ENCODE results near the gene METTL5. TPM values are rescaled to one million over a fixed set of nuclear protein-coding genes. Genes with fewer than 3 reads are reported as not detected.
"Not testable (repeated sequence)": the region's sequence is repeated elsewhere in the genome, so short reads cannot be mapped to it uniquely, and the experiment has no call there.

The METTL5 gene
- total RNA-seq, 4 donors from 2014 or later, result 22.9 to 56.3 (median 44.7) TPM

DNA sequence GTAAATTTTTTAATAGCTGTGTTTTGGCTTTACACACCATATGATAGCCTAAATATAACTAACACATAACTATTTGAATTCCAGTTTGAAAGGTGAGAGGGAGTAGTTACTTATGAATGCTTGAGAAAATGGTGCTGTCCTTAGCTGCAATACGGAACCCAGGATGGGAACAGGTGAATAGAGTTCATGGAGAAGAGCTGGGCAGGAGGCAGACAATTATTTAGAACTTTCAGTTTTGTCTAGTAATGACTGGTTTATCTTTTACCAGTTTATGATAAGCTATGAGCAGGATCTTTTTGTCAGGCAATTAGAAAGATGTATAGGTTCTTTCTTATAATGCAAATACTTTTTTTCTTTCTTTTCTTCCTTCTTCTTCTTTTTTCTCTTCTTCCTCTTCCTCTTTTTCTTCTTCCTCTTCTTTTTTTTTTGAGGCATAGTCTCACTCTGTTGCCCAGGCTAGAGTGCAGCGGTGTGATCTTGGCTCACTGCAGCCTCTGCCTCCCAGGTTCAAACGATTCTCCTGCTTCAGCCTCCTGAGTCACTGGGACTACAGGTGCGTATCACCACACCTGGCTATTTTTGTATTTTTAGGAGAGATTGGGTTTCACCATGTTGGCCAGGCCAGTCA is 28.4 kb upstream of the METTL5 start:
- WGBS, 2 donors, result 85 to 88% methylated on average over 4 of the region's 4 CpGs
- TF ChIP-seq, protein P1, sequence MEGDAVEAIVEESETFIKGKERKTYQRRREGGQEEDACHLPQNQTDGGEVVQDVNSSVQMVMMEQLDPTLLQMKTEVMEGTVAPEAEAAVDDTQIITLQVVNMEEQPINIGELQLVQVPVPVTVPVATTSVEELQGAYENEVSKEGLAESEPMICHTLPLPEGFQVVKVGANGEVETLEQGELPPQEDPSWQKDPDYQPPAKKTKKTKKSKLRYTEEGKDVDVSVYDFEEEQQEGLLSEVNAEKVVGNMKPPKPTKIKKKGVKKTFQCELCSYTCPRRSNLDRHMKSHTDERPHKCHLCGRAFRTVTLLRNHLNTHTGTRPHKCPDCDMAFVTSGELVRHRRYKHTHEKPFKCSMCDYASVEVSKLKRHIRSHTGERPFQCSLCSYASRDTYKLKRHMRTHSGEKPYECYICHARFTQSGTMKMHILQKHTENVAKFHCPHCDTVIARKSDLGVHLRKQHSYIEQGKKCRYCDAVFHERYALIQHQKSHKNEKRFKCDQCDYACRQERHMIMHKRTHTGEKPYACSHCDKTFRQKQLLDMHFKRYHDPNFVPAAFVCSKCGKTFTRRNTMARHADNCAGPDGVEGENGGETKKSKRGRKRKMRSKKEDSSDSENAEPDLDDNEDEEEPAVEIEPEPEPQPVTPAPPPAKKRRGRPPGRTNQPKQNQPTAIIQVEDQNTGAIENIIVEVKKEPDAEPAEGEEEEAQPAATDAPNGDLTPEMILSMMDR (IDR thresholded peaks at IDR 0.05), result no peak
- no peak for TF ChIP-seq POLR2A (IDR thresholded peaks at IDR 0.05)

DNA sequence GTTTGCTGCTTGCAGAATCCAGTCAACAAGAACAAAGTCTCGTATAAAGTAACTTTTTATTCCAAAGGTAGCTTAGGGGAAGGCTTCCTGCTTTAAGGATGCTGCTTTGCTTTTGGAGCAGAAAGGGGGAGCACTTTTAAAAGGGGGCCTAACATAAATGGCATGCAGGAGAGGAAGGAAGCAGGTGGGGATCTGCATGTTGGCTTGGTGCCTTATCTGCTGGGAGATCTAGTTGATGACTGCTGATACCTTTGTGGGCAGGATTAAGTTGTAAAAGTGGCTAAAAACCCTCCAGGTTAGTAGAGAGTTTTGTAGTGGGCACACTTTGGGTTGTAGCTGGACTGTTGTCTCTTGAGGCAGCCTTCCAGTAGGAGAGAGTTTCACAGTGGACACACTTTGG is 25.0 kb upstream of the METTL5 start:
- Histone ChIP-seq H3K4me3 (no peak overlapping the region), H3K4me1 (peaks cover 0 to 8% (median 0%) of the 10 kb centered on the region in 3 donors), H3K36me3 (no peaks in the 10 kb centered on the region), H3K27ac (no peak overlapping the region), H3K9me3 (no peaks in the 10 kb centered on the region), H3K27me3 (no peaks in the 10 kb centered on the region)
- DNase-seq, result no peak
- TF ChIP-seq, protein P1 (IDR thresholded peaks at IDR 0.05), result no peak
- TF ChIP-seq POLR2A (IDR thresholded peaks at IDR 0.05), result no peak
- intact Hi-C loops (cut with DNase I), result no loop called here
- 90 to 100% methylated on average over 1 of the region's 1 CpG for WGBS, 2 donors

More for the DNA sequence above, 28.4 kb upstream of the METTL5 start:
- H3K4me1 ChIP-seq, result peaks cover 0 to 4% (median 0%) of the 10 kb centered on the region in 3 donors
- no peaks in the 10 kb centered on the region for H3K9me3 ChIP-seq
- no peak overlapping the region for H3K4me3 ChIP-seq
- no peak overlapping the region for H3K27ac ChIP-seq
- DNase-seq, result no peak
- intact Hi-C loops (cut with DNase I), result no loop called here
- H3K27me3 ChIP-seq, result no peaks in the 10 kb centered on the region
- H3K36me3 ChIP-seq, result peaks cover 0 to 6% (median 0%) of the 10 kb centered on the region in 3 donors

DNA sequence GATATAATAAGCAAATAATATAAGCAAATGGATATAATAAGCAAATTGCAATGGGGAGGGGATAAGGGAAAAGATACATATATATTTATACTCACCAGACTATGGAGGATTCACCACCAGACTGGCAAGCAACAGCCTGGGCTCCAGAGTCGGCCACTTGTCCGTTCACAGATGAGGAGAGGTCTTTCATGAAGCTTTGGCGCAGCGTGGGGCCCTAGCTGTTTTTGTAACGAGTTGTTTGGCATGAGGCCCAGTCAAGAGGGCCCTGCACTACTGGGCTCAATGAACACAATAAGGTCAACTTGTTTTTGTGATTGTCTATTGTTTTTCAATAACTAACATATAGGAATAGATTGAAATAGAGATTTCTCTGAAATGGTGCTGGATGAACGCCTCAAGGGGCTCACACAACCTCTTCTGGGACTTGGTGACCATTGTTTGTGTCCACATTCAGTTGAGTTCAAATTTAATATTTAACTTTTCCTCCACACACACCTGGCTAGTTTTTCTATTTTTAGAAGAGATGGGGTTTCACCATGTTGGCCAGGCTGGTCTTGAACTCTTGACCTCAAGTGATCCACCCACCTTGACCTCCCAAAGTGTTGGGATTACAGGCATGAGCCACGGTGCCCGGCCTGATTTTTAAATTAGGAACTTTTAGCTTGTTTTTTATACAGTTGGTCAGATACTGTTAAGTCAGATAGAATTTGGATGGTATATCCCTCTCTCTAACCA is 24.4 kb upstream of the METTL5 start:
- intact Hi-C loops (cut with DNase I); H3K9me3 ChIP-seq; DNase-seq; H3K36me3 ChIP-seq; H3K27ac ChIP-seq; H3K4me3 ChIP-seq; H3K27me3 ChIP-seq; H3K4me1 ChIP-seq: not testable (repeated sequence)
- WGBS, 2 donors, result 79 to 85% methylated on average over 8 of the region's 8 CpGs

DNA sequence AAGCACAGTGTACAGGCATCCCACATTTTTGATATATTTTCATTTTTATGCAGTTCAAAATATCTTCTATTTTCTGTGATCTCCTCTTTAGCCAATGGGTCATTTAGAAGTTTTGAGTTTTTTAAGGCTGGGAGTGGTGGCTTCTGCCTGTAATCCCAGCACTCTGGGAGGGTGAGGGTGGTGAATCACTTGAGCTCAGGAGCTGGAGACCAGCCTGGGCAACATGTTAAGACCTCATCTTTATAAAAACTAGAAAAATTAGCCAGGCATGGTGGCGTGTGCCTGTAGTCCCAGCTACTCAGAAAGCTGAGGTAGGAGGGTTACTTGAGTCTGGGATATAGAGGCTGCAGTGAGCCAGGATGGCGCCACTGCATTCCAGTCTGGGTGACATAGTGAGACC is 20.3 kb upstream of the METTL5 start:
- Histone ChIP-seq H3K4me1 (peaks cover 0 to 18% (median 0%) of the 10 kb centered on the region in 3 donors), H3K9me3 (no peaks in the 10 kb centered on the region), H3K36me3 (peaks cover 0 to 18% (median 0%) of the 10 kb centered on the region in 3 donors), H3K27ac (no peak overlapping the region), H3K27me3 (no peaks in the 10 kb centered on the region), H3K4me3 (no peak overlapping the region)
- TF ChIP-seq, protein P1 (IDR thresholded peaks at IDR 0.05), result no peak
- no peak for TF ChIP-seq POLR2A (IDR thresholded peaks at IDR 0.05)
- intact Hi-C loops (cut with DNase I), result no loop called here
- DNase-seq, result no peak
- 81 to 100% methylated on average over 1 to 2 of the region's 2 CpGs for WGBS, 2 donors

DNA sequence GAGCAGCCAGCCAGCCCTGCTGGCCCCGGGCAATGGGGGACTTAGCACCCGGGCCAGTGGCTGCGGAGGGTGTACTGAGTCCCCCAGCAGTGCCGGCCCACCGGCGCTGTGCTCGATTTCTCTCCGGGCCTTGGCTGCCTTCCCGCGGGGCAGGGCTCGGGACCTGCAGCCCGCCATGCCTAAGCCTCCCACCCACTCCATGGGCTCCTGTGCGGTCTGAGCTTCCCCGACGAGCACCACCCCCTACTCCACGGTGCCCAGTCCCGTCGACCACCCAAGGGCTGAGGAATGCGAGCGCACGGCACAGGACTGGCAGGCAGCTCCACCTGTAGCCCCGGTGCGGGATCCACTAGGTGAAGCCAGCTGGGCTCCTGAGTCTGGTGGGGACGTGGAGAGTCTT is 16.9 kb upstream of the METTL5 start:
- intact Hi-C loops (cut with DNase I); H3K9me3 ChIP-seq; H3K27ac ChIP-seq; H3K4me3 ChIP-seq; H3K27me3 ChIP-seq; DNase-seq: not testable (repeated sequence)
- 100% methylated on average over 3 of the region's 24 CpGs; no CpG with 5 or more reads in 1 of the 2 donors for WGBS, 2 donors
- H3K36me3 ChIP-seq, result peaks cover 0 to 18% (median 0%) of the 10 kb centered on the region in 3 donors
- H3K4me1 ChIP-seq, result peaks cover 0 to 28% (median 0%) of the 10 kb centered on the region in 3 donors

DNA sequence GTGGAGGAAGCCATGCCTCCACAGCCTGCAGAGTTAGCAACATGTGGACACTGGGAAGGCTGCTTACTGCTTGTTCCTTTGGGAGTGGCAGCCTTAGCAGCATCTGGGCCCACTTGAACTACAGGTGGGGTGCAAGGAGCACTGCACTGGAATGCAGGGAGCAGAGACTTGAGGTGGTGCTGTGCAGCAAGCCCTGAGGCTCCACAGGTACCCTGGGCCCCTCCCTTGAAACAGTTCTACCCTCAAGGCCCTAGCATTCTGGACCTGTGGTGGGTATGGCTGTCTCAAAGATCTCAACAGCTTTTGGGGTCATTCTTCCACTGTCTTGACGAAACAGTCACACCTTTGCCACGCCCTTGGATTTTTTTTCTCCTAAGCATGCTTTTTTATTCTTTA is 16.0 kb upstream of the METTL5 start:
- WGBS, 2 donors, result 69 to 79% methylated on average over 2 of the region's 2 CpGs
- TF ChIP-seq, protein P1 (IDR thresholded peaks at IDR 0.05), result no peak
- no peak for TF ChIP-seq POLR2A (IDR thresholded peaks at IDR 0.05)
- Histone ChIP-seq H3K4me3 (no peak overlapping the region), H3K27ac (no peak overlapping the region), H3K9me3 (no peaks in the 10 kb centered on the region), H3K36me3 (peaks cover 0 to 18% (median 0%) of the 10 kb centered on the region in 3 donors), H3K4me1 (peaks cover 0 to 28% (median 0%) of the 10 kb centered on the region in 3 donors), H3K27me3 (no peaks in the 10 kb centered on the region)
- DNase-seq, result no peak
- intact Hi-C loops (cut with DNase I), result no loop called here

Measured in esophagus squamous epithelium (tissue), 5 donors.